Uterus (tissue), 2 donors: ENCODE data around the gene MR1.

Experiments used
- CTCF ChIP-seq, 4 experiments: fragments of 200-600 bp in 2 of 4; fragments of 450-650 bp in 2 of 4; sonication (generic) in 2 of 4; IDR thresholded peaks; one replicate each; pipeline ENCODE4 v1.5.1; 2016 to 2019; ENCODE audit warnings: antibody characterized with exemption in 4 of 4, mild to moderate bottlenecking in 2 of 4, moderate library complexity in 1 of 4
- POLR2A ChIP-seq, 2 donors: fragments of 450-650 bp; IDR thresholded peaks; one replicate each; pipeline ENCODE4 v1.6.1; 2016; ENCODE audit warnings: antibody characterized with exemption in 2 of 2, mild to moderate bottlenecking in 1 of 2, moderate library complexity in 1 of 2

DNA sequence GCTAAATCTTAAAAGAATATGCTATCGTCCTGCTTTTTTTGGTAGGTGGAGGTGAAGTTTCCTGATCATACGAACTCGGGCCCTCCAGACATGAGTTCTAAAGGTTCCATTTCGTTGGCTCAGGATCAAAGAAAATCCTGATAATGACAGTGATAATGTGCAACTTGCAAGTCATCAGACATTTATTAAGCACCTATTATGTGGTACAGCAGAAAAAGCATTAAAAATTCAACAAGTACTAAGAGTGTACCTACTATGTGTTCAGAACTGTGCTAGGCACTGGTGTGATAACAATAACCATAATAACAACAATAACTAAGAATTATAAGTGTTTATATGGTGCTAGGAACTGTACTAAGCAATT, 50.8 kb downstream of the MR1 start:
- TF ChIP-seq CTCF (IDR thresholded peaks at IDR 0.05) (no peak), POLR2A (IDR thresholded peaks at IDR 0.05) (no peak)
